ENCODE results near the gene POLR2E.

POLR2E gene

DNA sequence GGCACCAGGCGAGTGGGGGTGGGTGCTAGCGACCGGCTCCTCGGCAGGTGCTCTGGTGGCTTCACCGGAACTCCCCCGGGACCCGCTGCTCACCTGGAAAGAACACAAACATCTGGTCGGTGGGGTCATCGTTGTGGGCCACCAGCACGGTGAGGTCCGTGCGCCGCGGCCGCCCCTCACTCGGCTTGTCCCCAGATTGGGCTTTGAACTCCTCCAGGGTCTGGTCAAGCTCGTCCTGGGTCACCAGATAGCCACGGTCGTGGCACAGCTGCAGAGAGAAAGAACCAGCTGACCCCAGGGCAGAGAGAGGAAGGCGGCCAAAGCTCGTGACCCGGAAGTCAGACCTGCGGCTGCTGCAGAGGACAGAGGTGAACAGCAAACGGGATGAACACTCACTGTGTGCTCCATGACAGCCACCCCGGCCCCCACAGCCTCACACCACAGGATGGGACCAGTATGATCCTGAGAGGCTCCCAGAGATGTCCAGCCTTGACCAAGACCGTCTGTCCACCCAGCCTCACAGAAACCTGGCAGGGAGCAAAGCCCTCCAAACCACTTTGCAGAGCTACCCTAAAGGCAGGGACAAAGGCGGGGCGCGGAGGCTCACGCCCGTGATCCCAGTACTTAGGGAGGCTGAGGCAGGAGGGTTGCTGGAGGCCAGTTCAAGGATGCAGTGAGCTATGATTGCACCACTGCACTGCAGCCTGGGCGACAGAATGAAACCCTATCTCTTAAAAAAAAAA, 1.2 kb downstream of the POLR2E start:
- no peak for DNase-seq (ENCODE audit: low read depth)

GRCh38 chr19:1093330-1093729, 1.8 kb downstream of the POLR2E start:
- no peak for DNase-seq (ENCODE audit: low read depth)

DNA sequence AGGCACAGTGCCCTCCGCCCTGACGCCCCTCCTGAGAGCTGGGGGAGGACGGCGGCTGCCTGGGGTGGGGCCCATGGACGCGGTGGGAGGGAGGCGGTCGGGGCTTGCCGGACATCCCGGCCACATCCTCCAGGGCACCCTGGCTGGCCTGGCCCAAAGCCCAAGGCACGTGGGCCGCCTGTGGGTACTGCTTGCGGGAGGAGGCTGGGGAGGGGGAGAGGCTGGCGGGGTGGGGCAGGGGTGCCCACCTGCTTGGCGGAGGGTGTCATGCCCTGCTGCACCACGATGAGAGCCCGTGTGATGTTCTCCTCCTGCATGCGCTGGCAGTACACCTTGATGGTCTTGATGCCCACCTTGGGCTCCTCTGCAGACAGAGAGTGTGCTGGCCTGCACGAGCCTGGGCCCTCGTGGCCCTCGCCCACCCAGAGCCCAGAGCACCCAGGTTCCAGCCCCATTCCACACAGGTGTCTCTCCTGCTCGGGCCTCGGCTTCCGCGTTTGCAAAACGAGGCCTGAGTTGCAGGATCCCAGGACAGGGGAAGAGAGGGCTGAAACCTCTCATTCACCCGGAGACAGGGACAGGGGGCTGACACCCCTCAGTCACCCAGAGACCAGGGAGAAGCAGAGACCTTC, 3.5 kb downstream of the POLR2E start:
- DNase-seq (ENCODE audit: low read depth), result no peak

DNA sequence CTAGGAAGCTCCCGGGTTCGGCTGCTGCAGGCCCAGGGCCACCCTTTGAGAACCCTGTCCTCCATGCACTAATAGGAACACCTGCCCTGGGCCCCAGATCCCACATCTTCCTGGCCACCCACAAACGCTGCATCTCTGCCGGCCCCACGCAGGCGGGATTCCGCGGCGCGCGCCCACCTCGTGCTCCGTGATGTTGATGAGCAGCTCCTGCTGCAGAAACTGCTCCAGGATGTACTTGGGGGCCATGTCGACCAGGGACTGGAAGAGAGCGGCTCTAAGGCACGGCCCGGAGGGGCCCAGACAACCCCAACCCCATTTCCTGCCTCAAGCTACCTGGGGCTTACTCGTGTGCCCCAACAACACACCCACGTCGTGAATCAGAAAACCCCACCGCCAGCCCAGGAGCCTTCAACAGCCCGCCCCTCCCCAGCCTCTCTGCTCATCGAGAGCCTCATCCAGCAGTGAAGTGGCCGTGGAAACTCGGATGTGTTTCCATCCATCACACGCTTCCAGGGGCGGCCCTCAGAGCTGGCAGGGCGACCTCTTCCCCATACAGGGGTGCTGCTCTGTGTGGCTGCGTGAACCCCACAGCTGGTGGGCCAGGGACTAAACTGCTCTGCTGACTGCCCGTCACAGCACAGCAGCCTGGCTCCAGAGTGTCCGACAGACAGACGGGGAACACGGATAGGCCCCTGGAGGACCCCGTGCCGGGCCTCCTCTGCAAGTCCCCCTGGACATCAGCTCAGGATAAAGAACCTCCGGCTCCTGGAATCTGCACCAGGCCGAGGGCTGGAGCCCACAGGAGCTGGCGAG, 4.2 kb downstream of the POLR2E start:
- DNase-seq (ENCODE audit: low read depth), result no peak

- DNase-seq (ENCODE audit: low read depth), result no peak
Measured at GRCh38 chr19:1089891-1090290, 5.3 kb downstream of the POLR2E start.

DNA sequence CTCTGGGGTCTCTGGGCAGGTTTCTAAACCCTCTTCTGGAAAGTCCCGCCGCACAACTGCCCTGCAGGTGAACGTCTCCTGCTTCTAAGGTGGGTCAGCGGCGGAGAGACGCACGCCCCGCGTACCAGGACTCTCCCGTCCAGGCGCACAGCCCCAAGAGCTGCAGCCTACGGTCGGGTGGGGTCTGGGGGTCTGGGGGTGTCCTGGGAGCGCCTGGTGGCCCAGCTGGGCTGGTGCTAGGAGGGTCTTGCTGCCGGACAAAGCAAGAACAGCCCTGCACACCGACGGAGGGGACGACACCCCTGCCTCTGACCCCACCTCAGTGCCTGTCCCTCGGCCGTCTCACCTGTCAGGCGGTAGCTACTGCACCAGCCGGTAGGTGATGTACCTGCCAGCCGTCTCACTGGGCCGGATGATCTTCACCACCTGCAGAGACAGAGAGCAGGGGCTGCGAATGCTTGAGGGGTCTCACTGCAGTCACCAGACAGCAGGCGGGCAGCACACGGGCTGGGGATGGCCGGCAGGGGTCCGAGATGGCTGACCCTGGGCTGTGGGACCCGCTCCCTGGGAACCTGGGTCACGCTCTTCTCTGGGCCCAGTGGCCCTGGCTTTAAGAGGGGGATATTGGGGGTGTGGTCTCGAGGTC, 5.9 kb downstream of the POLR2E start:
- DNase-seq (ENCODE audit: low read depth), result no peak

- DNase-seq (ENCODE audit: low read depth), result no peak
Measured at GRCh38 chr19:1088416-1089010, 6.7 kb downstream of the POLR2E start.

GRCh38 chr19:1087813-1088415, 7.3 kb downstream of the POLR2E start:
- no peak for DNase-seq (ENCODE audit: low read depth)

DNA sequence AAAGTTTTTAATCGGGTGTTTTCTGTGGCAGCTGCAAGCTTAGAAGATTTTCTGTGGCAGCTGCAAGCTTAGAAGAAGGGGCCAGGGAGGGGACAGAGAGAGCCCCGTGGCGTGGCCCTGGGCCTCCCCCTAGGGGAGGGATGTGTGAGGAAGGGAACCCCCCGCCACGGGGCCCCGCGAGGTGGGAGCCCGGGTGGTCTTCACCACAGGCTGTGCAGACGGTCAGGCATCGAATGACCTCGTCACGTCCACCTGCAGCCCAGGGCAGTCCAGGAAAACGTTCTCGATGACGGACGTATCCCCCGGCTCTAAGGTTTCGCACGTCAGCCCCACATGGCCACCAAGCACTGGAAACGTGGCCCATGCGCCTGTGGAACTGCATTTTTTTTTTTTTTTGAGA, 8.6 kb downstream of the POLR2E start:
- DNase-seq (ENCODE audit: low read depth), result no peak

- no peak for DNase-seq (ENCODE audit: low read depth)
Measured at GRCh38 chr19:1085676-1086442, 9.3 kb downstream of the POLR2E start.

DNA sequence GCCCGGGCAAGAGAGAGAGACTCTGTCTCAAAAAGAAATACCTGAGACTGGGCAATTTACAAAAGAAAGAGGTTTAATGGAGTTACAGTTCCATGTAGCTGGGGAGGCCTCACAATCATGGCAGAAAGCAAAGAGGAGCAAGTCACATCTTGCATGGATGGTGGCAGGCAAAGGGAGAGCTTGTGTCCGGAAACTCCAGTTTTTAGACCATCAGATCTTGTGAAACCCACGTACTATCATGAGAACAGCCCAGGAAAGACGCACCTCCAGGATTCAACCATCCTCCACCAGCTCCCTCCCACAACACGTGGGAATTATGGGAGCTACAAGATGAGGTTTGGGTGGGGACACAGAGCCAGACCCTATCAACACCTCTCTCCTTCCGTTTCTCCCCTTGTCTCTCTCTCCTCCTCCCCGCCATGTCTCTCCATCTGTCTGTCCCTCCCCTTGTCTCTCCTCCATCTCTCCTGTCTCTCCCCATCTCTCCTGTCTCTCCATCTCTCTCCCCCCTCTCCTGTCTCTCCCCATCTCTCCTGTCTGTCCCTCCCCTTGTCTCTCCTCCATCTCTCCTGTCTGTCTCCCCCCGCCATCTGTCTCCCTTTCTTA, 10.0 kb downstream of the POLR2E start:
- no peak for DNase-seq (ENCODE audit: low read depth)

GRCh38 chr19:1084024-1084868, 10.9 kb downstream of the POLR2E start:
- no peak for DNase-seq (ENCODE audit: low read depth)

- no peak for DNase-seq (ENCODE audit: low read depth)
Measured at GRCh38 chr19:1082928-1083816, 12.0 kb downstream of the POLR2E start.

- DNase-seq (ENCODE audit: low read depth), result no peak
Measured at GRCh38 chr19:1082165-1082927, 12.8 kb downstream of the POLR2E start.

- DNase-seq (ENCODE audit: low read depth), result no peak
Measured at GRCh38 chr19:1081301-1082164, 13.6 kb downstream of the POLR2E start.

- no peak for DNase-seq (ENCODE audit: low read depth)
Measured at GRCh38 chr19:1080360-1081161, 14.6 kb downstream of the POLR2E start.

Data from stimulated activated CD8-positive, alpha-beta memory T cell treated with anti-CD3 and anti-CD28 coated beads, Interleukin-15, amount 100 ng/mL, for 24 hours (primary cell).